GM13976 (cell line): ENCODE data around the gene PPP4R2.
A peak's percentile ranks its signal among the peaks of the same experiment; 100 is the strongest.

Experiments
- DNase-seq: peaks from one replicate; pipeline ENCODE4 v3.0.0; 2012; ENCODE audit warnings: low spot score
- CTCF ChIP-seq: IDR thresholded peaks from 2 replicates; pipeline ENCODE4 v1.5.1; 2012; ENCODE audit warnings: borderline replicate concordance, mild to moderate bottlenecking; ENCODE audit not compliant: insufficient read depth; ENCODE audit errors: extremely low read depth, missing control alignments, control extremely low read depth
- in situ Hi-C: fragments of 300-500 bp; cut with MboI; formaldehyde crosslinking; loops from one replicate; pipeline ENCODE4 v1.12.0; 2022; ENCODE audit warnings: low sequenced_read_pairs, mixed read lengths, inconsistent platforms; ENCODE audit not compliant: unreplicated experiment

Gene PPP4R2

GRCh38 chr3:72996473-72997333 lies at the start of gene PPP4R2:
Gene PPP4R2 (plus strand): TSS chr3:72996811. CDS start chr3:72997038, 227 bp downstream.
- in situ Hi-C loops, result no loop called here
- no peak for TF ChIP-seq CTCF
- peak; percentile 92 for DNase-seq

GRCh38 chr3:72947715-72948490 lies 48.7 kb upstream of the PPP4R2 start:
- DNase-seq, result no peak
- TF ChIP-seq CTCF, result no peak
- in situ Hi-C loops, result loop anchor here (10.0 kb wide), 1 partner anchor 107 kb away; no protein-coding TSS in a partner anchor

GRCh38 chr3:72949016-72949415 lies 47.6 kb upstream of the PPP4R2 start:
- no peak for TF ChIP-seq CTCF
- DNase-seq, result no peak
- in situ Hi-C loops, result loop anchor here (10.0 kb wide), 1 partner anchor 106 kb away; no protein-coding TSS in a partner anchor

GRCh38 chr3:72950372-72950771 lies 46.2 kb upstream of the PPP4R2 start:
- in situ Hi-C loops, result no loop called here
- no peak for TF ChIP-seq CTCF
- DNase-seq, result no peak

GRCh38 chr3:72950801-72951200 lies 45.8 kb upstream of the PPP4R2 start:
- in situ Hi-C loops, result no loop called here
- DNase-seq, result no peak
- TF ChIP-seq CTCF, result no peak

- DNase-seq, result no peak
- in situ Hi-C loops, result no loop called here
- no peak for TF ChIP-seq CTCF
Observed at GRCh38 chr3:72951259-72951722, 45.3 kb upstream of the PPP4R2 start.
